Smooth muscle cell (in vitro differentiated cells): ENCODE results near the gene ZNF143. TPM values are rescaled to one million over a fixed set of nuclear protein-coding genes. Genes with fewer than 3 reads are reported as not detected.

ENCODE experiments used
- DNase-seq: peaks from one replicate; lab custom pipeline; 2025; ENCODE audit not compliant: unreplicated experiment; lab: John Stamatoyannopoulos, UW
- H2AFZ ChIP-seq: fragments of 200-600 bp; sonication (generic); 2 replicates; pipeline ENCODE4 v1.6.0; 2016; ENCODE audit warnings: antibody characterized with exemption, low read depth, mild to moderate bottlenecking
- H3F3A ChIP-seq: fragments of 200-600 bp; sonication (generic); 2 replicates; pipeline ENCODE4 v1.6.0; 2017; ENCODE audit warnings: antibody characterized with exemption, low read depth
- H3K27ac ChIP-seq: fragments of 200-600 bp; sonication (generic); 2 replicates; pipeline ENCODE4 v1.5.1; 2016; ENCODE audit warnings: low read depth, mild to moderate bottlenecking
- H3K27me3 ChIP-seq: fragments of 200-600 bp; sonication (generic); 2 replicates; pipeline ENCODE4 v1.6.1; 2016; ENCODE audit warnings: low read depth, mild to moderate bottlenecking
- H3K36me3 ChIP-seq: fragments of 200-600 bp; sonication (generic); 2 replicates; pipeline ENCODE4 v1.5.1; 2016; ENCODE audit warnings: low read depth
- H3K4me1 ChIP-seq: fragments of 200-600 bp; sonication (generic); 2 replicates; pipeline ENCODE4 v1.5.1; 2016; ENCODE audit warnings: low read depth
- H3K4me2 ChIP-seq: fragments of 200-600 bp; sonication (generic); 2 replicates; pipeline ENCODE4 v1.6.0; 2016; ENCODE audit warnings: mild to moderate bottlenecking
- H3K4me3 ChIP-seq: fragments of 200-600 bp; sonication (generic); 2 replicates; pipeline ENCODE4 v1.5.1; 2016; ENCODE audit warnings: mild to moderate bottlenecking
- H3K79me2 ChIP-seq: fragments of 200-600 bp; sonication (generic); 2 replicates; pipeline ENCODE4 v1.6.0; 2016; ENCODE audit warnings: low read depth, mild to moderate bottlenecking
- H3K9ac ChIP-seq: fragments of 200-600 bp; sonication (generic); 2 replicates; pipeline ENCODE4 v1.6.0; 2016; ENCODE audit warnings: low read depth
- H3K9me3 ChIP-seq: fragments of 200-600 bp; sonication (generic); replicated peaks from 2 replicates; pipeline ENCODE4 v1.5.1; 2016; ENCODE audit warnings: low read depth
- H4K20me1 ChIP-seq: fragments of 200-600 bp; sonication (generic); 2 replicates; pipeline ENCODE4 v1.6.0; 2016; ENCODE audit warnings: low read depth
- CTCF ChIP-seq: fragments of 200-600 bp; sonication (generic); IDR thresholded peaks from 2 replicates; pipeline ENCODE4 v1.5.1; 2017; ENCODE audit warnings: borderline replicate concordance, mild to moderate bottlenecking, antibody characterized with exemption; ENCODE audit not compliant: insufficient read depth, poor library complexity, severe bottlenecking
- WGBS: methylation state at CpG from one replicate; pipeline ENCODE4 v1.1.7; 2016; ENCODE audit warnings: low lambda C conversion rate; 5-methylcytosine and 5-hydroxymethylcytosine counted together
- polyA plus RNA-seq: library from polyadenylated mRNA; unstranded; fragments of >200 nt; fragmentation: Nextera tagmentation; extraction: Ambion mirVana; gene quantifications from 2 replicates; pipeline ENCODE4 v1.2.1, GENCODE V29; 2016
- total RNA-seq: library from RNA; depleted of rRNA; stranded (reverse); fragments of >200 nt; gene quantifications from 2 replicates; pipeline ENCODE4 v1.2.3, GENCODE V29; 2014

The ZNF143 gene
- total and polyA plus RNA-seq, 2 experiments from 2014 or later = 30.9 to 48.6 TPM

GRCh38 chr11:9489080-9489765, 28.4 kb downstream of the ZNF143 start:
- no peaks in the 10 kb centered on the region for H3K79me2 ChIP-seq

GRCh38 chr11:9490376-9490775, 29.6 kb downstream of the ZNF143 start:
- no peak overlapping the region for H3K27ac ChIP-seq
- H3K4me3 ChIP-seq = no peak overlapping the region
- H3K9me3 ChIP-seq = no peaks in the 10 kb centered on the region
- no peak for TF ChIP-seq CTCF
- H3K9ac ChIP-seq = no peak overlapping the region
- WGBS = over 99% methylated on average over 3 of the region's 3 CpGs
- H3K79me2 ChIP-seq = no peaks in the 10 kb centered on the region
- DNase-seq = no peak
- no peaks in the 10 kb centered on the region for H3K27me3 ChIP-seq
- no peak overlapping the region for H3K4me2 ChIP-seq
- H2AFZ ChIP-seq = no peak overlapping the region
- H3F3A ChIP-seq = no peaks in the 10 kb centered on the region
- H4K20me1 ChIP-seq = no peaks in the 10 kb centered on the region
- H3K36me3 ChIP-seq = peaks cover 8% of the 10 kb centered on the region
- no peaks in the 10 kb centered on the region for H3K4me1 ChIP-seq

More at GRCh38 chr11:9489080-9489765, 28.4 kb downstream of the ZNF143 start:
- no peaks in the 10 kb centered on the region for H3K4me1 ChIP-seq
- H3K27me3 ChIP-seq = no peaks in the 10 kb centered on the region
- H3K4me3 ChIP-seq = no peak overlapping the region
- TF ChIP-seq CTCF = no peak
- DNase-seq = no peak
- H3F3A ChIP-seq = no peaks in the 10 kb centered on the region
- no peak overlapping the region for H3K9ac ChIP-seq
- 76% methylated on average over 3 of the region's 3 CpGs for WGBS
- H3K27ac ChIP-seq = no peak overlapping the region
- H3K4me2 ChIP-seq = peak overlapping the region; percentile 20
- no peaks in the 10 kb centered on the region for H3K9me3 ChIP-seq
- H2AFZ ChIP-seq = no peak overlapping the region
- H3K36me3 ChIP-seq = no peaks in the 10 kb centered on the region
- H4K20me1 ChIP-seq = no peaks in the 10 kb centered on the region

- no peaks in the 10 kb centered on the region for H3K79me2 ChIP-seq
- TF ChIP-seq CTCF = no peak
- 15% methylated on average over 1 of the region's 1 CpG for WGBS
Observed at GRCh38 chr11:9493492-9493891, 32.7 kb downstream of the ZNF143 start.

GRCh38 chr11:9494316-9494715, 33.5 kb downstream of the ZNF143 start:
- peaks cover 18% of the 10 kb centered on the region for H3K36me3 ChIP-seq
- no peak overlapping the region for H3K4me3 ChIP-seq
- no peak for TF ChIP-seq CTCF
- no peaks in the 10 kb centered on the region for H3F3A ChIP-seq
- no peak overlapping the region for H3K9ac ChIP-seq
- H3K4me2 ChIP-seq = no peak overlapping the region
- no peak overlapping the region for H3K27ac ChIP-seq
- WGBS = 93% methylated on average over 3 of the region's 3 CpGs
- no peaks in the 10 kb centered on the region for H3K4me1 ChIP-seq
- H4K20me1 ChIP-seq = no peaks in the 10 kb centered on the region
- H3K9me3 ChIP-seq = no peaks in the 10 kb centered on the region
- H3K79me2 ChIP-seq = no peaks in the 10 kb centered on the region
- no peak overlapping the region for H2AFZ ChIP-seq
- DNase-seq = no peak
- no peaks in the 10 kb centered on the region for H3K27me3 ChIP-seq

More at GRCh38 chr11:9493492-9493891, 32.7 kb downstream of the ZNF143 start:
- Histone ChIP-seq H4K20me1 (no peaks in the 10 kb centered on the region), H3K36me3 (peaks cover 15% of the 10 kb centered on the region), H3K4me3 (no peak overlapping the region), H3K27me3 (no peaks in the 10 kb centered on the region), H3K9me3 (no peaks in the 10 kb centered on the region), H3K4me2 (no peak overlapping the region), H3K9ac (no peak overlapping the region), H3K4me1 (no peaks in the 10 kb centered on the region), H3F3A (no peaks in the 10 kb centered on the region), H2AFZ (no peak overlapping the region), H3K27ac (no peak overlapping the region)
- no peak for DNase-seq
